ENCODE measurements around the gene JUN. TPM values are rescaled to one million over a fixed set of nuclear protein-coding genes. Genes with fewer than 3 reads are reported as not detected.

JUN gene
- total RNA-seq, 3 donors from 2014 or later, result 138 to 303 (median 153) TPM

GRCh38 chr1:58768971-58769808, 14.7 kb downstream of the JUN start:
- Histone ChIP-seq H3K4me3 (no peak overlapping the region), H3K4me1 (ENCODE audit: low read depth) (no peaks in the 10 kb centered on the region), H3K36me3 (ENCODE audit: low read depth) (no peaks in the 10 kb centered on the region), H3K9me3 (no peaks in the 10 kb centered on the region)
- DNase-seq (peak; percentile 61 to 94 (median 82)), ATAC-seq (peak; percentile 50)
- intact Hi-C loops (cut with DNase I, micrococcal nuclease), result no loop called here
- peak; percentile 61 for TF ChIP-seq CTCF (IDR thresholded peaks at IDR 0.05)

DNA sequence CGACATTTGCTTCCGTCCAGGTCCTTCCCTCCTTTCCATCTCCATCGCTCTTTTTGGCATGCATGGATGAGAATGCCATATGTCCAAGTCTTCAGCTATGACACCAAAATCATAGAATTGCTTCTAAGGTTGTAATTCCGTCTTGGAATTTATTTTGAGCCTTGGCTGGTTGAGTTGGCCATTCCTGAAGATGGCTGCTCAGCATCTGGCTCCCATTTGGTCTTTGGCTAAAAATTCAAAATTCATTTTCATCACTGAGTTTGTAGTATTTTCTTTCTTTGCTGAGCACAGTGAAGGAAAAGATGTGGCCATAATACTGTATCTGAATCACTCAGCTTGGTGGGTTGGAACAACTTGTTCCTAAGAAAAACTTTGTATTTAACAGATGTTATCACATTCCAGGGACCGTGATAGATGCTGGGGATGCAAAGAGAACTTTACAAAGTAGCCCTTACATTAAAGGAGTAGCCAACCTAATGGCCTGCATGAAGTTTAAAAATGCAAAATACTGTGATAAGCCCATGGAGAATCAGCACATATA, 15.6 kb downstream of the JUN start:
- no peak overlapping the region for H3K4me3 ChIP-seq
- ATAC-seq (no peak), DNase-seq (no peak)
- no peaks in the 10 kb centered on the region for H3K4me1 ChIP-seq (ENCODE audit: low read depth)
- no peaks in the 10 kb centered on the region for H3K9me3 ChIP-seq
- intact Hi-C loops (cut with DNase I, micrococcal nuclease), result no loop called here
- TF ChIP-seq CTCF (IDR thresholded peaks at IDR 0.05), result no peak
- no peaks in the 10 kb centered on the region for H3K36me3 ChIP-seq (ENCODE audit: low read depth)

GRCh38 chr1:58767143-58767542, 16.7 kb downstream of the JUN start:
- H3K4me3 ChIP-seq, result no peak overlapping the region
- DNase-seq, result no peak
- no peak for TF ChIP-seq CTCF (IDR thresholded peaks at IDR 0.05)

DNA sequence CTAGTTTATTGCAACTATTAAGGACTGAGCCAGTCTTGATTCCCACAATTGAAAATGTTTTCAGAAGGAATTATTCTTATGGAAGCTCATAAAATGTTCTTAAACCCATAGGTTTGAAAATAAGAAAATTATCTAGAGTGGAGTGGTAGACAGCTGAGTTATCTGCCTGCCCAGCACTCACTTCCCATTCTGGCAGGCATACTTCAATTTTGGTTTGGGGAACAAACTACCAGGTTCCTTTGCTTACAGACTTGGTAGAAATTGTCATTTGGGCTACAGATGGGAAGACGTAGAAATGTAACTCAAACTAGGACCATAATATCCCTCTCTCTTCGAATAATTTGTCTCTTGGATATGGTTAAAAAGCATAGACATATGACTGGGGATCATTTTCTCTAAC, 18.4 kb downstream of the JUN start:
- H3K4me3 ChIP-seq, result no peak overlapping the region
- ATAC-seq (no peak), DNase-seq (no peak)
- intact Hi-C loops (cut with DNase I, micrococcal nuclease), result no loop called here
- H3K4me1 ChIP-seq (ENCODE audit: low read depth), result no peaks in the 10 kb centered on the region
- no peaks in the 10 kb centered on the region for H3K9me3 ChIP-seq
- no peak for TF ChIP-seq CTCF (IDR thresholded peaks at IDR 0.05)
- no peaks in the 10 kb centered on the region for H3K36me3 ChIP-seq (ENCODE audit: low read depth)

More at GRCh38 chr1:58767143-58767542, 16.7 kb downstream of the JUN start:
- intact Hi-C loops (cut with DNase I, micrococcal nuclease), result no loop called here
- Histone ChIP-seq H3K4me1 (ENCODE audit: low read depth) (no peaks in the 10 kb centered on the region), H3K36me3 (ENCODE audit: low read depth) (no peaks in the 10 kb centered on the region), H3K9me3 (no peaks in the 10 kb centered on the region)
- ATAC-seq, result no peak

DNA sequence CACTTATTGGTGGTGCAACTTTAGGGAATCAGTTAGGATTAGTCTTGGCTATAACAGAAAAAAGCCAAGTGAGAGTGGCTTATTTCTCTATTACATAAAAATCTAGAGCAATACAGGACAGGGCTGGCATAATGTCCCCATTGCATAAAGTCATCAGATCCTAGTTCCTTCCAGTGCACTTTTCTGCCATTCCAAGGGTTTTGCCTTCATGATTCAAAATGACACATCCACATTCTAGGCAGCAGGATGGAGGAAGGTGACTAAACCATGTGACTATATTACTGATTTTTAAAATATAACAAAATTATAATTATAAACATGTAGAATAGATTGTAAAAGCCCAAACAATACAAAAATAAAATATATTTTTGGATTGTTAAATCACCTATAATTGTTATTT, 18.8 kb downstream of the JUN start:
- intact Hi-C loops (cut with DNase I, micrococcal nuclease), result no loop called here
- Histone ChIP-seq H3K4me3 (no peak overlapping the region), H3K9me3 (no peaks in the 10 kb centered on the region), H3K4me1 (ENCODE audit: low read depth) (no peaks in the 10 kb centered on the region), H3K36me3 (ENCODE audit: low read depth) (no peaks in the 10 kb centered on the region)
- no peak for TF ChIP-seq CTCF (IDR thresholded peaks at IDR 0.05)
- ATAC-seq (no peak), DNase-seq (no peak)

Measured in mucosa of descending colon (tissue), 3 donors.